HCT116 (cell line): Measurements from ENCODE around the gene HK1. TPM values are rescaled to one million over a fixed set of nuclear protein-coding genes. Genes with fewer than 3 reads are reported as not detected.

Experiments
- ATAC-seq: fragments of 200-7000 bp; cut with Tn5 transposase; 2 replicates; pipeline ENCODE4 v1.9.1; 2020; ENCODE audit warnings: mild to moderate bottlenecking, moderate library complexity
- BruUV-seq: library from RNA; stranded (reverse); fragments of 400-500 nt; replicated peaks from 2 replicates; lab custom pipeline; 2021; lab: Mats Ljungman, UMichigan
- CTCF ChIA-PET: fragments of 300-600 bp; sonication (Branson Sonifier 250); formaldehyde crosslinking; loops from one replicate; lab custom pipeline; 2021; ENCODE audit warnings: antibody characterized with exemption; lab: Charles Lee
- POLR2A ChIA-PET: fragments of 300-600, 350-600 bp; sonication (Branson Sonifier 250); formaldehyde crosslinking; loops from one replicate; lab custom pipeline; 2021; ENCODE audit warnings: antibody characterized with exemption; lab: Charles Lee
- RAD21 ChIA-PET, 2 experiments: fragments of 300-600 bp; sonication (Branson Sonifier 250); formaldehyde crosslinking; loops; one replicate each; lab custom pipeline; 2023; ENCODE audit warnings: low total read pairs in 2 of 2; ENCODE audit not compliant: uncharacterized antibody in 2 of 2, unreplicated experiment in 2 of 2, low non-redundant PET in 1 of 2; lab: Charles Lee
- DNase-seq: peaks from one replicate; pipeline ENCODE4 v3.0.0-alpha.2; 2010; ENCODE audit warnings: low read depth, low spot score
- H2AFZ ChIP-seq: fragments of 200-600 bp; shearing (Covaris generic), sonication (generic); 2 replicates; pipeline ENCODE4 v1.6.1; 2017; ENCODE audit warnings: low read depth, mixed run types, mixed read lengths, antibody characterized with exemption, low read length; ENCODE audit not compliant: poor library complexity, severe bottlenecking
- H3K27ac ChIP-seq: 2 replicates; pipeline ENCODE4 v1.5.1; 2012; ENCODE audit warnings: low read depth, low read length
- H3K27me3 ChIP-seq: fragments of 200-600 bp; sonication (generic); 2 replicates; pipeline ENCODE4 v1.6.1; 2016; ENCODE audit warnings: mixed run types, low read length, mixed read lengths; ENCODE audit not compliant: insufficient read depth
- H3K36me3 ChIP-seq, 2 experiments: fragments of 200-500 bp in 1 of 2; fragments of 200-600 bp in 1 of 2; sonication (Bioruptor generic) in 1 of 2; sonication (generic) in 1 of 2; 2 replicates each; pipeline versions ENCODE4 v1.5.1 to v1.6.1; 2014 to 2016; ENCODE audit warnings: low read length in 2 of 2, inconsistent platforms in 1 of 2, mixed read lengths in 1 of 2, mixed run types in 1 of 2; ENCODE audit not compliant: insufficient read depth in 2 of 2, control insufficient read depth in 1 of 2
- H3K4me1 ChIP-seq, 2 experiments: fragments of 200-600 bp in 1 of 2; sonication (generic) in 1 of 2; 2 replicates each; pipeline versions ENCODE4 v1.5.1 to v1.6.1; 2012 to 2017; ENCODE audit warnings: low read length in 2 of 2, inconsistent platforms in 1 of 2, mild to moderate bottlenecking in 1 of 2, mixed read lengths in 1 of 2, mixed run types in 1 of 2, moderate library complexity in 1 of 2; ENCODE audit not compliant: insufficient read depth in 2 of 2, control insufficient read depth in 1 of 2
- H3K4me2 ChIP-seq: fragments of 200-600 bp; sonication (generic); 2 replicates; pipeline ENCODE4 v1.6.1; 2017; ENCODE audit warnings: mixed run types, low read length, mixed read lengths
- H3K4me3 ChIP-seq, 2 experiments: fragments of 200-600 bp in 1 of 2; sonication (generic) in 1 of 2; replicated peaks in 1 of 2; 2 replicates each; pipeline ENCODE4 v1.5.1; 2011 to 2016; ENCODE audit warnings: low read length in 2 of 2, control low read depth in 1 of 2, low read depth in 1 of 2, mild to moderate bottlenecking in 1 of 2, mixed read lengths in 1 of 2, mixed run types in 1 of 2
- H3K79me2 ChIP-seq: fragments of 200-600 bp; sonication (generic); 2 replicates; pipeline ENCODE4 v1.6.1; 2017; ENCODE audit warnings: mild to moderate bottlenecking, mixed run types, low read length, moderate library complexity, mixed read lengths; ENCODE audit not compliant: insufficient read depth
- H3K9ac ChIP-seq: fragments of 200-600 bp; sonication (generic); 2 replicates; pipeline ENCODE4 v1.6.1; 2016; ENCODE audit warnings: low read length, mixed read lengths
- H3K9me2 ChIP-seq: fragments of 200-600 bp; sonication (generic), shearing (Covaris generic); 2 replicates; pipeline ENCODE4 v1.6.1; 2017; ENCODE audit warnings: mixed run types, mild to moderate bottlenecking, moderate library complexity; ENCODE audit not compliant: insufficient read depth
- H3K9me3 ChIP-seq, 2 experiments: fragments of 200-500 bp in 1 of 2; fragments of 200-600 bp in 1 of 2; sonication (Bioruptor generic) in 1 of 2; sonication (generic) in 1 of 2; 2 replicates each; pipeline ENCODE4 v1.6.1; 2014 to 2017; ENCODE audit warnings: low read length in 2 of 2, mixed read lengths in 2 of 2, inconsistent platforms in 1 of 2, low read depth in 1 of 2, mild to moderate bottlenecking in 1 of 2, mixed run types in 1 of 2, moderate library complexity in 1 of 2; ENCODE audit not compliant: control insufficient read depth in 1 of 2, insufficient read depth in 1 of 2
- H4K20me1 ChIP-seq: fragments of 200-600 bp; sonication (generic), shearing (Covaris generic); 2 replicates; pipeline ENCODE4 v1.6.1; 2017; ENCODE audit warnings: mixed run types, mild to moderate bottlenecking, moderate library complexity; ENCODE audit not compliant: insufficient read depth
- ATF3 ChIP-seq: IDR thresholded peaks from 2 replicates; pipeline ENCODE4 v1.6.1; 2012
- CBX3 ChIP-seq: IDR thresholded peaks from 2 replicates; pipeline ENCODE4 v1.6.1; 2012; ENCODE audit warnings: low read depth
- CEBPB ChIP-seq: IDR thresholded peaks from 2 replicates; pipeline ENCODE4 v1.6.1; 2012; ENCODE audit warnings: low read depth
- EGR1 ChIP-seq: IDR thresholded peaks from 2 replicates; pipeline ENCODE4 v1.6.1; 2012; ENCODE audit warnings: low read depth
- ELF1 ChIP-seq: IDR thresholded peaks from 2 replicates; pipeline ENCODE4 v1.6.1; 2012; ENCODE audit warnings: low read depth, borderline replicate concordance
- EZH2 ChIP-seq: fragments of 200-600 bp; sonication (generic); IDR thresholded peaks from 2 replicates; pipeline ENCODE4 v1.6.1; 2017; ENCODE audit warnings: antibody characterized with exemption, mixed run types
- EZH2phosphoT487 ChIP-seq: fragments of 200-600 bp; IDR thresholded peaks from 2 replicates; pipeline ENCODE4 v1.6.1; 2018; ENCODE audit warnings: antibody characterized with exemption, borderline replicate concordance
- FOSL1 ChIP-seq: IDR thresholded peaks from 2 replicates; pipeline ENCODE4 v1.6.1; 2012; ENCODE audit warnings: low read depth
- POLR2A ChIP-seq: IDR thresholded peaks from 2 replicates; pipeline ENCODE4 v1.7.0; 2011; ENCODE audit warnings: borderline replicate concordance; ENCODE audit not compliant: insufficient read depth, insufficient read length; ENCODE audit errors: extremely low read depth
- POLR2AphosphoS5 ChIP-seq: IDR thresholded peaks from 2 replicates; pipeline ENCODE4 v1.6.1; 2011; ENCODE audit warnings: mild to moderate bottlenecking, low read depth, low read length, moderate library complexity
- RAD21 ChIP-seq: IDR thresholded peaks from 2 replicates; pipeline ENCODE4 v1.6.1; 2012; ENCODE audit warnings: low read depth, mild to moderate bottlenecking
- SIN3A ChIP-seq: IDR thresholded peaks from 2 replicates; pipeline ENCODE4 v1.6.1; 2012; ENCODE audit warnings: low read depth
- TCF7L2 ChIP-seq: IDR thresholded peaks from 2 replicates; pipeline ENCODE4 v1.7.0; 2011; ENCODE audit warnings: borderline replicate concordance, inconsistent platforms; ENCODE audit not compliant: insufficient read depth, insufficient read length; ENCODE audit errors: extremely low read depth
- ZBTB33 ChIP-seq: IDR thresholded peaks from 2 replicates; pipeline ENCODE4 v1.6.1; 2011; ENCODE audit warnings: mild to moderate bottlenecking, low read length, moderate library complexity; ENCODE audit not compliant: insufficient replicate concordance; ENCODE audit errors: extremely low read depth
- ZFX ChIP-seq: fragments of 450-650 bp; IDR thresholded peaks from 2 replicates; pipeline ENCODE4 v1.6.1; 2017
- ZNF274 ChIP-seq: fragments of 200-500 bp; sonication (Bioruptor generic); IDR thresholded peaks from 2 replicates; pipeline ENCODE4 v1.6.1; 2014; ENCODE audit warnings: mild to moderate bottlenecking, low read depth, low read length, inconsistent platforms
- intact Hi-C: fragments of 100-400 bp; cut with micrococcal nuclease; formaldehyde crosslinking; loops from 2 replicates; pipeline ENCODE4 v1.10.0; 2022
- total RNA-seq: library from RNA; stranded (reverse); gene quantifications from one replicate; pipeline ENCODE4 v1.2.1, GENCODE V29; 2021; ENCODE audit not compliant: unreplicated experiment
- TF ChIP-seq, protein P1 (sequence below), 3 experiments: fragments of 200-600 bp in 1 of 3; sonication (generic) in 1 of 3; IDR thresholded peaks in 2 of 3; conservative IDR thresholded peaks in 1 of 3; 2 replicates each; pipeline ENCODE4 v1.5.1; 2012 to 2017; ENCODE audit warnings: low read depth in 2 of 3, low read length in 2 of 3, antibody characterized with exemption in 1 of 3, borderline replicate concordance in 1 of 3, control low read depth in 1 of 3, mild to moderate bottlenecking in 1 of 3, mixed read lengths in 1 of 3, mixed run types in 1 of 3, moderate library complexity in 1 of 3; ENCODE audit not compliant: insufficient read depth in 1 of 3
- TF ChIP-seq, protein P2 (sequence below): IDR thresholded peaks from 2 replicates; pipeline ENCODE4 v1.6.1; 2012

The HK1 gene
- total RNA-seq, 1 experiment from 2014 or later, result 50.3 TPM

DNA sequence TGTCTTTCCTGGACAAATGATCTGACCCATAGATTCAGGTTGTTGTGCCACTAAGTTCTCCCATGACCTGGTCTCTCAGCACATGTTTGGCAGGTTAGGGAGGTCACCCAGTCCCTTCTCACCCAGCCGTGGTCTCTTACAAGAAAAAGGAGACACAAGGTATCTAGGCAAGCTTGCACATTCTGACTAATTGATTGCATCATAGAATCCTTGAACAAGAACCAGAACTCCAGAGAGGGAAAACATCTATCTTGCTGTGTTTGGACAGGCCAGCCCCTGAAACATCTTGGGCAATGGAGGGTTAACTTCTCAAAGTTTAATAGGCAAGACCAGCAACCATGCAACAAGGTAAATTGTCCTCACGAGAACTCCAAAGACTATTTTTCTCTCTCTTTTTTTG lies 8.5 kb upstream of the HK1 start:
- ATAC-seq (no peak), DNase-seq (no peak)
- Histone ChIP-seq H4K20me1 (no peaks in the 10 kb centered on the region), H3K9me2 (no peaks in the 10 kb centered on the region), H2AFZ (no peak overlapping the region), H3K36me3 (no peaks in the 10 kb centered on the region), H3K9ac (no peak overlapping the region), H3K9me3 (0 out of 4 replicates have a peak, but pooled peaks cover 3 to 6% of the 10 kb centered on the region in 2 experiments), H3K4me3 (no peak overlapping the region), H3K27me3 (0 out of 2 replicates have a peak, but pooled peaks cover 4% of the 10 kb centered on the region), H3K27ac (no peak overlapping the region), H3K4me1 (no peaks in the 10 kb centered on the region), H3K4me2 (no peak overlapping the region), H3K79me2 (no peaks in the 10 kb centered on the region)
- CTCF ChIA-PET, result no interaction called here
- POLR2A ChIA-PET, result no interaction called here
- RAD21 ChIA-PET, result no interaction called here
- TF ChIP-seq POLR2AphosphoS5, result no peak
- TF ChIP-seq CEBPB, result peak; percentile 64
- intact Hi-C loops, result no loop called here
- no TSS peak for BruUV-seq

DNA sequence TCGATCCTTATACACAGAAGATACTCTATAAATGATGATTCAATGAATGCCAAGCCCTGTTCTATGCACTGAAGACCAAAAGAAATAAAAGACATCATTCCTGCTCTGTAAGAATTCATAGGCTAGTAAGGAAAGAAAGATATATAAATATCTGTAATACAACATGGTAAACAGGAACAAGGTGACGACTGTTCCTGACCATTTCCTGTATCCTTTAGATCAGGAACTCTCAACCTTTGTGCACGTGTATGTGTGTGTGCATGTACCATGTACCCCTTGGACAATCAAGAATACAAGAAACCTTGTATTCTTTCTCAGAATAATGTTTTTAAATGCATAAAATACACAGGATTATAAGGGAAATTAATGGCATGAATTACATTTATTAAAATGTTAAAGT lies 7.3 kb upstream of the HK1 start:
- no peak overlapping the region for H2AFZ ChIP-seq
- H3K4me3 ChIP-seq, result no peak overlapping the region
- no peak overlapping the region for H3K9ac ChIP-seq
- H3K36me3 ChIP-seq, result no peaks in the 10 kb centered on the region
- no peak overlapping the region for H3K4me2 ChIP-seq
- no peaks in the 10 kb centered on the region for H3K4me1 ChIP-seq
- no peaks in the 10 kb centered on the region for H3K79me2 ChIP-seq
- no TSS peak for BruUV-seq
- intact Hi-C loops, result no loop called here
- no peak for DNase-seq
- no peaks in the 10 kb centered on the region for H3K9me2 ChIP-seq
- 0 out of 2 replicates have a peak, but pooled peaks cover 4% of the 10 kb centered on the region for H3K27me3 ChIP-seq
- POLR2A ChIA-PET, result no interaction called here
- H4K20me1 ChIP-seq, result no peaks in the 10 kb centered on the region
- no peak overlapping the region for H3K27ac ChIP-seq
- CTCF ChIA-PET, result no interaction called here
- no peak for ATAC-seq
- H3K9me3 ChIP-seq, result 0 out of 4 replicates have a peak, but pooled peaks cover 3 to 6% of the 10 kb centered on the region in 2 experiments
- RAD21 ChIA-PET, result no interaction called here
- TF ChIP-seq ATF3, result no peak
- no peak for TF ChIP-seq TCF7L2
- TF ChIP-seq ZBTB33, result no peak
- no peak for TF ChIP-seq ELF1
- no peak for TF ChIP-seq POLR2AphosphoS5
- no peak for TF ChIP-seq EGR1
- TF ChIP-seq RAD21, result no peak
- no peak for TF ChIP-seq EZH2phosphoT487
- TF ChIP-seq SIN3A, result no peak
- TF ChIP-seq, protein P1, sequence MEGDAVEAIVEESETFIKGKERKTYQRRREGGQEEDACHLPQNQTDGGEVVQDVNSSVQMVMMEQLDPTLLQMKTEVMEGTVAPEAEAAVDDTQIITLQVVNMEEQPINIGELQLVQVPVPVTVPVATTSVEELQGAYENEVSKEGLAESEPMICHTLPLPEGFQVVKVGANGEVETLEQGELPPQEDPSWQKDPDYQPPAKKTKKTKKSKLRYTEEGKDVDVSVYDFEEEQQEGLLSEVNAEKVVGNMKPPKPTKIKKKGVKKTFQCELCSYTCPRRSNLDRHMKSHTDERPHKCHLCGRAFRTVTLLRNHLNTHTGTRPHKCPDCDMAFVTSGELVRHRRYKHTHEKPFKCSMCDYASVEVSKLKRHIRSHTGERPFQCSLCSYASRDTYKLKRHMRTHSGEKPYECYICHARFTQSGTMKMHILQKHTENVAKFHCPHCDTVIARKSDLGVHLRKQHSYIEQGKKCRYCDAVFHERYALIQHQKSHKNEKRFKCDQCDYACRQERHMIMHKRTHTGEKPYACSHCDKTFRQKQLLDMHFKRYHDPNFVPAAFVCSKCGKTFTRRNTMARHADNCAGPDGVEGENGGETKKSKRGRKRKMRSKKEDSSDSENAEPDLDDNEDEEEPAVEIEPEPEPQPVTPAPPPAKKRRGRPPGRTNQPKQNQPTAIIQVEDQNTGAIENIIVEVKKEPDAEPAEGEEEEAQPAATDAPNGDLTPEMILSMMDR (IDR thresholded peaks at IDR 0.05 in 2 of 3, conservative IDR thresholded peaks at IDR 0.05 in 1 of 3; ENCODE audit: borderline replicate concordance in 1 of 3, insufficient read depth in 1 of 3, low read depth in 2 of 3, low read length in 2 of 3), result no peak
- TF ChIP-seq EZH2, result no peak
- no peak for TF ChIP-seq CBX3
- TF ChIP-seq POLR2A, result no peak
- TF ChIP-seq FOSL1, result no peak
- no peak for TF ChIP-seq CEBPB
- TF ChIP-seq, protein P2, sequence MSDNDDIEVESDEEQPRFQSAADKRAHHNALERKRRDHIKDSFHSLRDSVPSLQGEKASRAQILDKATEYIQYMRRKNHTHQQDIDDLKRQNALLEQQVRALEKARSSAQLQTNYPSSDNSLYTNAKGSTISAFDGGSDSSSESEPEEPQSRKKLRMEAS, result no peak
- TF ChIP-seq ZNF274, result no peak
- no peak for TF ChIP-seq ZFX
